ENCODE data around the gene GTPBP4.
"Not testable (repeated sequence)": the region's sequence is repeated elsewhere in the genome, so short reads cannot be mapped to it uniquely, and the experiment has no call there.

GTPBP4 gene

DNA sequence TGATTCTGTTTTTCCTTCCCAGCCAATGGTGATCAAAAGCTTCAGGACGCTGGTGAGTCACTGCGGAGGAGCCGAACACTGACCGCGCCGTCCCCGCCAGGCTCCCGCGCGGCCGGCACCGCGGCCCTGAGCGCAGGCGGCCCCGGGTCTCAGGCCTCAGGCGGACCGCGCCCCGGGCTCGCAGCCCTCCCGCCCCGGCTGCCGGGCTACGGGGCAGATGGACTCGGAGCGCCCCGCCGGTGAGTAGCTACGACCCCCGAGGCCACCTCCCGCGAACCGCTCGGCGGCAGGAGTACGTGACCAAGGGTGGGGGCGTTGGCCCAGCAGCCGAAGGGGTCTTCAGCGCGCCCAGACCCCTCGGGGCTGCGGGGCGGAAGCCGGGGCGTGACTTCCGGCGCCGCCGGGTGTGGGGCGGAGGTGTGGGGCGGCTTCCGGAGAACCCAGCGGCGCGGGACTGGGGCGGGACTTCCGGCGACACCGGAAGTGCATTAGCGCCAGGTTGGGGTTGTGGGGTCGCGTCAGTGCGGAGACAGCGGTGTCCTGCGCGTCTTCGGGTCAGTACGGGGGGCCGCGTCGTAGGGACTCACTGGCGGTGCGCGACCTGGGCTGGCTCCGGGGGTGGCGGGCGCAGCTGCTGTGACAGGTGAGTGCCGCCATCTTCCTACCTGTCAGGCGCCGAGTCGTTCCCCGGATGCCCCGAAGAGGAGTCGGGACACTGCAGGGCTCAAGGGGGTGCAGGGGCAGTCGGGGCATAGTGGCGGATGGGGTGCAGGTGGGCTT lies 68.3 kb downstream of the GTPBP4 start, which contains the start of gene WDR37:
Gene WDR37, plus strand, starts transcription at position 60 of the 780 bp plus-strand sequence. CDS start 15,771 bp downstream, outside the sequence.
- DNase-seq (ENCODE audit: low read depth, low spot score) = peak; percentile 92

DNA sequence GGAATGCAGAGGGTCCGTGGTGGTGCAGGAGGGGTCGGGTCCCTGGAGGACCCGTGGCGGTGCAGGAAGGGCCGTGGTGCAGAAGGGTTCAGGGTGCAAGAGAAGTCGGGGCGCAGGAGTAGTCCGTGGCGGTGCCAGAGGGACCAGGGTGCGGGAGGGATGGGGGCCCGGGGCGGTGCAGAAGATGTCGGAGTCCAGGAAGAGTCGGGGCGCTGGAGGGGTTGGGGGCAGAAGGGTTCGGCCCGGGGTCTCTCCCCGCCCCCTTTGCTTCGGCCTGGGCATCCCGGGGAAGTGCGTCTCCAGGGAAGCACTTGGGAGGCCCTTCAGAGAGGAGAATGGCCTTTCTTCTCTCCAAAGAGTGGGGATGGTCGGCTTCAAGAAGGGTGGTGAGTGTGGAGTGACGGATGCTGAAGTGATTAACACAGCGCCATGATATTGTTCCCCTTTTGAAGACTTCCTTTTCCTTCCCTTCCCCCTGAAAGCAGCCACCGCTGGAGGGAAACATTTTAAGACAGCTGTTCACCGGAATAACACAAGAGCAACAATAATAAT lies 68.9 kb downstream of the GTPBP4 start:
- DNase-seq (ENCODE audit: low read depth, low spot score) = peak; percentile 28

DNA sequence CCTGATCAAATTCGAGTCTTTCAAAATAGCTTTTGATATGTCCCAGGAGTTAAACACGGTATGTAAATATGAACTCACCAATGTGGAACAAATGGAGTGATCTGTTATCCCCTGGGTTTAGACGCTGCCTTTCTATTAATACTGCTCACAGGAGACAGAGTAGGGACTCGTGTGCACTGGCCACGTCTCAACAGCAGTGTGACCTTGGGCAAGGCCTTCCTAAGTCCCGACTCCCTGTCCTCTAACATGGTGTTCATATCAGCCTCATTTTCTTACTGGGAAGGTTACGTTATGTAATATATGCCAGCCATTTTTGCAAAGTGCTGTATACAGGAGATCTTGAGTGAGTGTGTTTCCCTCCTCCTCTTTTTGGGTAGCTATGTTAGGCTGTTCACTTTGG lies 69.8 kb downstream of the GTPBP4 start:
- DNase-seq (ENCODE audit: low read depth, low spot score) = no peak

DNA sequence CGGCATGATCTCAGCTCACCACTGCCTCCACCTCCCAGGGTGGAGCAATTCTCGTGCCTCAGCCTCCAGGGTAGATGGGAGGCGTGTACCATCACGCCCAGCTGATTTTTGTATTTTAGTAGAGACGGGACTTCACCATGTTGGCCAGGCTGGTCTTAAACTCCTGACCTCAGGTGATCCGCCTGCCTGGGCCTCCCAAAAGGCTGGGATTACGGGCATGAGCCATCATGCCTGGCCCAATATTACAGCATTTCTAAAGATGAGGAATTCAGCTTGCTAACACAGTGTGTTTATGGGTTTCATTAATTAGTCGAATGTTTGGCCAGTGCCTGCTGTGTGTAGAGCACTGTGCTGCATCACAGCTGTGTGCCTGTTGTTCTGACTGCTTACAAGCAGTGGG lies 71.7 kb downstream of the GTPBP4 start:
- no peak for DNase-seq (ENCODE audit: low read depth, low spot score)

DNA sequence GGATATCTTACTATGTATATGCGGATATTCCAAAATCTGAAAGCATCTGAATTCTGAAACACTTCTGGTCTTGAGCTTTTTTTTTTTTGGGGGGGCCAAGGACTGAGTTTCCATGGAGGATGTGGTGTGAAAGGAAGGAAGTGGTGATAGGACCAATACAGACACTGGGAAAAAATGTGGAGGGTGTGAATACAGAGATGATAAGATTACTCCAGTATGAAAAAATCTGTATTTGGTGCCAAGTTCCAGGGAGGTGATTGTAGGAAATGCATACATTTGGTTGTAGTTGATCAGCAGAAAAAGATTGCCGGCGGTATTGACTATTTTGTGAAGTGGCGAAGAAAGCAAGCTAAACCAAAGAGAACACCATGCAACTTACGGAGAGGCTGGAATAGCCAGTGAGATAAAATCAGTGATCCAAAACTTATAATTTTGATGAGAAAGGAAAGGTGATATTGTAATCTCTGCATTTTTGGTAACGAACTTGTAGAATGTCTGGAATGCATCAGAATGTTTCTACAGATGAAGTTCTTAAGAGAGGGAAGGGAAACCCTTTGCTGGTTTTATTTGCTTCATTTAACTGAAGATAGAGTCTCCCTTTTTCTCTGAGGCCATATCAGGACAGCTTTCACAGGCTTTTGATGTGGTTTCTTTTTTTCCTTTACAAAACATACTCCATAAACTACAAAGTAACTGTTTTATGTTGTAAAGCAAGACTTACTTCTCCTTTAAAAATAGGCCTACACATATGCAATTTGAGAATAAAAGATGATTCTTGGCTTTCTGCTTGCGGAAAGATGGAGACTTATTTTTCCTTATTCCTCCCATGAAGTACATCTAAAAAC lies 73.9 kb downstream of the GTPBP4 start:
- peak; percentile 61 for DNase-seq (ENCODE audit: low read depth, low spot score)

DNA sequence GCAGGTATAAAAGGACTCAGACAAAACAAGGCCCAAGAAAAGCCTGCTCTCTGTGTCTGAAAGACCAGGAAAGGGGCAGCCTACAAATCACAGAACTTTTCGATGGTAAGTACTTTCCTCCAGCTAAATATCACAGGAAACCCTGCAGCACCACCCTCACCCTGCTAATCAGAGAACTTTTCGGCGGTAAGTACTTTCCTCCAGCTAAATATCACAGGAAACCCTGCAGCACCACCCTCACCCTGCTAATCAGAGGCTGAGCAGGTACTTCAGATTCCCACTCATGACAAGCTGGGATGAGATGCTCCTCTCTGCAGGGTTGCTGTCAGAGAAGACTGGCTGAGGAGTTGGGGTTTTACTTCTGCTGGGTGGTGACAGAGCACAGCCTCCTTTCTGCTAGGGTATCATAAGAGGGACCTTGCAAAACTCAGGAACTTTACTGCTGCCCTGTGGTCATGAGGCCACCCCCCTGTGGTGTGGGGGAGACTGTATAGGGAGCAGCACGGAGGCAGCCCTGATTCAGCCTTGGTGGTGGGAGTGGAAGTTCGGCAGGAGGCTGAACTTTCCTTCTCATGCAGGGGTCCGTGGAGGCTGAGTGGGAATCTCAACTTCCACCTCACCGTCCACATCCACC lies 75.1 kb downstream of the GTPBP4 start:
- no peak for DNase-seq (ENCODE audit: low read depth, low spot score)

DNA sequence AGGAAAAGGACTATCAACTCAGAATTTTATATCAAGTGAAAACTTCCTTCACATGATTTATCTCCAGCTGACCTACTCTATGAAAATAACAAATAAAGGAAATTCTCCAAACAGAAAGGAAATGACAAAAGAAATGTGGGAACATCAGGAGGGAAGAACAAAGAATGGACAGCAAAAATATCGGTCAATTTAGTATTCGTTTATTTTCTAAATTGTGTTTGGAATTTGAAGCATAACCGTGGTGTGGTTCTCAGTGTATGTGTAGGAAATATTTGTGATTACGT lies 76.7 kb downstream of the GTPBP4 start:
- no peak for DNase-seq (ENCODE audit: low read depth, low spot score)

DNA sequence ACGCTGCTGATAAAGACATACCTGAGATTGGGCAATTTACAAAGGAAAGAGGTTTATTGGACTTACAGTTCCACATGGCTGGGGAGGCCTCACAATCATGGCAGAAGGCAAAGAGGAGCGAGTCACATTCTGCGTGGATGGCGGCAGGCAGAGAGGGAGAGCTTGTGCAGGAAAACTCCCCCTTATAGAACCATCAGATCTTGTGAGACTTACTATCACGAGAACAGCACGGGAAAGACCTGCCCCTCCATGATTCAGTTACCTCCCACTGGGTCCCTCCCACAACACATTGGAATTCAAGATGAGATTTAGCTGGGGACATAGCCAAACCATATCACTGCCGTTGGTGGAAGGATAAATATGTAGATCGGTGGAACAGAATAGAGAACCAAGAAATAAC lies 78.5 kb downstream of the GTPBP4 start:
- not testable (repeated sequence) for DNase-seq (ENCODE audit: low read depth, low spot score)

DNA sequence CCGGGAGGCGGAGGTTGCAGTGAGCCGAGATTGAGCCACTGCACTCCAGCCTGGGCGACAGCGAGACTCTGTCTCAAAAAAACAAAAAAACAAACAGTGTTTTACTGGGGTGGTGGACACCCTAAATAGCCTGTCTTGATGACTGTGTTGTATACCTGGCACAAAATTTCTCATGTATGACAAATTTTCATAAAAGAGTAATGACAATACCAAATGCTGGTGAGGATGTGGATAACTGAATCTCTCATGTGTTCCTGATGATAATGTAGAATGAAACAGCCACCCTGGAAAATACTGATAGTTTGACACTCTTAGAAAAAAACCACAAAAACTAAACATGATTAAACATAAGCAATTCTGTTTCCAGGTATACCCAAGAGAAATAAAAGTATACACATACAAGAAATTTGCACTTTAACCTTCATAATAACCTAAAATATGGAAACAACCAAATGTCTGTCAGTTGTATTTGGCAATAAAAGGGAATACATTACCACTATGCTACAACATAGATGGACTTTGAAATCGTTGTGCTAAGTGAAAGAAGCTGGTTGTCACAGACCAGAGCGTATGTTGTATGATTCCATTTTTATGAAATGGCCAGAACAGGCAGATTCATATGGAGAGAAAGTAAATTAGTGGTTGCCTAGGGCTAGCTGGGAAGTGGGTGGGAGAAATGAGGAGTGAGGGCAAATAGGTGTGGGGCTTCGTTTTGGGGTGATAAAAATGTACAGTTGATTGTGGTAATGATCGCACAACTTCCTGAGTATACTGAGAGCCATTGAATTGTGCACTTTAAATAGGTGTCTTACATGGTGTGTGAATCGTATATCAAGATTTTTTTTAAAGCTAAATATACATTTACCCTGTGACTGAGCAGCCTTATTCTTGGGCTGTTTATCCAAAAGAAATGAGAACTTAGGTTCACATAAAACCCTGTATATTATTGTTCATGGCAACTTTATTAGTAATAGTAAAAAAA lies 80.4 kb downstream of the GTPBP4 start:
- no peak for DNase-seq (ENCODE audit: low read depth, low spot score)

Measured in astrocyte of the hippocampus (primary cell).